Measurements from ENCODE around the gene RAB3A.

Gene RAB3A

DNA sequence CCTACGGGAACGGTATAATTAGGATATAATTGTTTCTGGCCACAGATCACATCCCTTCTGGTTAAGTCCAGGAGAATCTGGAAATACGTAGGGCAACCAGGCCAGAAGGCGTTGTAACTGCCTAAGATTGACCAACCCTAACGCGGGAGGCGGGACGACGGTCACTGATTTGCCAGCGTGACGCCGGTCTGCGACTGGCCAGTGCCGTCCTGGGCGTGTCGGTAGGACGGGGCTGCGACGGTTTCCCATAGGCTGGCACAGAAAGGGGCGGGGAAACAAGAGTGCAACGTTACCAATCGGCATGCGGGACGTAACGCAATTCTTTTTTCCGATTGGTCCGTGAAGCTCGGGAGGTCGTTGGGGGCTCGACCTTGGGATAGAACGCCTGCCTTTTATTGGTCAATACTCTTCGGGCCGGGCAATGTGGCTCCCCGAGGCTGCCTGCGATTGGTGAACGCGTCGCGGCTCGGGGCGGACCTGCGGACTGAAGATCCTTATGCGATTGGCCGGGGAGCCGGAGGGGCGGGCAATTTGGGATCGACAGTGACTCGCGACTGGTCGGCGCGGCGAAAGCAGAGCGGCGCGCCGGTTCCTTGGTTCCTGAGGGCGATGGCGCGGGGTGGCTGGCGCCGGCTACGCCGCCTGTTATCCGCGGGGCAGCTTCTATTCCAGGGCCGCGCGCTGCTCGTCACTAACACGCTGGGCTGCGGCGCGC is 11.0 kb downstream of the RAB3A start, which contains the start of gene MPV17L2:
MPV17L2 (plus strand) TSS at position 546 of the 715 bp plus-strand sequence; CDS start at position 610, 64 bp downstream.
- Histone ChIP-seq H3K27ac (peak within 1 kb of the TSS; percentile 94), H3K4me3 (peak within 1 kb of the TSS; percentile 91)
- TF ChIP-seq, protein P1, sequence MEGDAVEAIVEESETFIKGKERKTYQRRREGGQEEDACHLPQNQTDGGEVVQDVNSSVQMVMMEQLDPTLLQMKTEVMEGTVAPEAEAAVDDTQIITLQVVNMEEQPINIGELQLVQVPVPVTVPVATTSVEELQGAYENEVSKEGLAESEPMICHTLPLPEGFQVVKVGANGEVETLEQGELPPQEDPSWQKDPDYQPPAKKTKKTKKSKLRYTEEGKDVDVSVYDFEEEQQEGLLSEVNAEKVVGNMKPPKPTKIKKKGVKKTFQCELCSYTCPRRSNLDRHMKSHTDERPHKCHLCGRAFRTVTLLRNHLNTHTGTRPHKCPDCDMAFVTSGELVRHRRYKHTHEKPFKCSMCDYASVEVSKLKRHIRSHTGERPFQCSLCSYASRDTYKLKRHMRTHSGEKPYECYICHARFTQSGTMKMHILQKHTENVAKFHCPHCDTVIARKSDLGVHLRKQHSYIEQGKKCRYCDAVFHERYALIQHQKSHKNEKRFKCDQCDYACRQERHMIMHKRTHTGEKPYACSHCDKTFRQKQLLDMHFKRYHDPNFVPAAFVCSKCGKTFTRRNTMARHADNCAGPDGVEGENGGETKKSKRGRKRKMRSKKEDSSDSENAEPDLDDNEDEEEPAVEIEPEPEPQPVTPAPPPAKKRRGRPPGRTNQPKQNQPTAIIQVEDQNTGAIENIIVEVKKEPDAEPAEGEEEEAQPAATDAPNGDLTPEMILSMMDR (IDR thresholded peaks at IDR 0.05): no peak
- DNase-seq (ENCODE audit: low spot score): peak; percentile 100

DNA sequence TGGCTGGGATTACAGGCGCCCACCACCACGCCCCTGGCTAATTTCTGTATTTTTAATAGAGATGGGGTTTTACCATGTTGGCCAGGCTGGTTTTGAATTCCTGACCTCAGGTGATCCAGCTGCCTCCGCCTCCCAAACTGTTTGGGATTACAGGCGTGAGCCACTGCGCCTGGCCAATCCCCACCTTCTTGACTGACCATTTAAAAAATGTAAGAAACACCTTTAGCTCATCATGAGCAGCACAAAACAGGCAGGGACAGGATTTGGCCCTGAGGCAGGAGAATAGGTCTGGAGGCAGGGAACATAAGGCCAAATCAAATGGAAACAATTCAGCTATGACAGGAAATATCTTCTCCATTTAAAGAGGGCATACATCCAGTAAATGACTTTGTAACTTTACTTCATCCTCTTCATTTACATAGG is 12.2 kb downstream of the RAB3A start:
- DNase-seq (ENCODE audit: low spot score): no peak
- H3K4me3 ChIP-seq: peak overlapping the region; percentile 70
- peak overlapping the region; percentile 89 to 94 for H3K27ac ChIP-seq
- TF ChIP-seq, protein P1 (IDR thresholded peaks at IDR 0.05): no peak

DNA sequence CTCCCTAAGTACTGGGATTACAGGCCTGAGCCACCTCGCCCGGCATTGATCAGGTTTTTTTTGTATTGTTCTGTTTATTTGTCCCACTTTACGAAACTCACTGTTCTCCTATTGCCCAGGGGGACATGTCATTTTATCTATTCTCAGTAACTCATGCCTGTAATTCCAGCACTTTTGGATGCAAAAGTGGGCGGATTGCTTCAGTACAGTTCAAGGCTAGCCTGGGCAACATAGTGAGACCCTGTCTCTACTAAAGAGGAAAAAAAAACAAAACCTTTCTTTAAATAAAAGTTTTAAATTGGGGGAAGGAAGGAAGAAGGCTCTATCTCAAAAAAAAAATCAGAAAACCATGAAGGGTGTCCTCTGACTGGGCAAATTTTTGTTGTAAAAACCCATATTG is 13.6 kb downstream of the RAB3A start:
- Histone ChIP-seq H3K4me3 (no peak overlapping the region), H3K27ac (no peak overlapping the region)
- TF ChIP-seq, protein P1 (IDR thresholded peaks at IDR 0.05): no peak
- no peak for DNase-seq (ENCODE audit: low spot score)

DNA sequence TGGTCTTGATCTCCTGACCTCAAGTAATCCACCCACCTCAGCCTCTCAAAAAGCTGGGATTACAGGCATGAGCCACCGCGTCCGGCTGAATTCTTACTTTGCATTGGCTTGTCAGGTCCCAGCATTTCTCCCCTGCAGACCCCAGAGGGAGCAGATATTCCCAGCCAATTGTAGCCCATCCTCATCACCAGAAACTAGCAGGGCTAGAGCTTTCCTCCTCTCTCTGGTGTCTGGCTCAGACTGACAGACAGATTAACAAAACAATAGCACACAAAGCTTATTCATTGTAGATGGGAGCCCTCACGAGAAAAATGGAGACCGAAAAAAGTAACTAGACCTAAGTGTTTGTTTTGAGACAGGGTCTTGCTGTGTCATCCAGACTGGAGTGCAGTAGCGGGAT is 18.3 kb downstream of the RAB3A start:
- TF ChIP-seq, protein P1 (IDR thresholded peaks at IDR 0.05): no peak
- H3K27ac ChIP-seq: no peak overlapping the region
- H3K4me3 ChIP-seq: no peak overlapping the region
- DNase-seq (ENCODE audit: low spot score): no peak

DNA sequence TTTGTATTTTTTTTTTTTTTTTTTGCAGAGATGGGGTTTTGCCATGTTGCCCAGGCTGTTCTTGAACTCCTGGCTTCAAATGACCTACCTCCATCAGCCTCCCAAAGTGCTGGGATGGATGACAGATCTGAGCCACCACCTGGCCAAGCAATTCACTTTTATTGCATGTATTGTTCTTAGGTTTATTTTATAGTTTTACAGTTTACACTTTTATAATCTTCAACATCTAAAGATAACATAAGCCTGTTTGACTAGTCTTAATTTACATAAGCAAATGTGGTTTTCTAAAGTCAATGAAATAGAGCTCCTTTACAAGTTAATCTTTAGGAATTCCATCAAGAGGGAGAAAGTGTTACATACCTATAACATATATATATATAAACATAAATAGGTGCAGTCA is 20.3 kb downstream of the RAB3A start:
- no peak for DNase-seq (ENCODE audit: low spot score)
- no peak overlapping the region for H3K27ac ChIP-seq

DNA sequence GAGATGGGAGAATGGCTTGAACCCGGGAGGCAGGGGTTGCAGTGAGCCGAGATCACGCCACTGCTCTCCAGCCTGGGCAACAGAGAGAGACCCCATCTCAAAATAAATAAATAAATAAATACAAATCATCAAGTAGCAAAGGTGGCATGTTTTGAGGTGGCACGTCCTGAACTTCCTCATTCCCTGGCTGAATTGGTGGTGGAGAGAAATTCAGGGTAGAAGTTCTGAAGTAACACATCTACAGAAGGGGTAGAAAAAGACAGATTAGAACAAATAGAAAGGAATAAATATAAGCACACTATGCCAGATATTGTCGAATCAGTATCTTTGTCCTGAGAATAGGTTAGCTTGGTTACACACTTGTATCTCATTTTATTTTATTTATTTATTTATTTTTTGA is 23.9 kb downstream of the RAB3A start:
- TF ChIP-seq, protein P1 (IDR thresholded peaks at IDR 0.05): no peak
- Histone ChIP-seq H3K4me3 (no peak overlapping the region), H3K27ac (no peak overlapping the region)
- DNase-seq (ENCODE audit: low spot score): no peak

More for the DNA sequence above, 20.3 kb downstream of the RAB3A start:
- TF ChIP-seq, protein P1 (IDR thresholded peaks at IDR 0.05): no peak
- no peak overlapping the region for H3K4me3 ChIP-seq

Measured in coronary artery (tissue), 2 donors.